Keratinocyte (primary cell): Measurements from ENCODE around the gene SERTAD2. TPM values are rescaled to one million over a fixed set of nuclear protein-coding genes. Genes with fewer than 3 reads are reported as not detected.

Experiments used
- DNase-seq: peaks from one replicate; pipeline ENCODE4 v3.0.0-alpha.2; 2011; ENCODE audit warnings: low read depth, missing footprints, low spot score
- FAIRE-seq: peaks from 2 replicates; lab custom pipeline; 2011; peaks lifted over from hg19 to GRCh38; lab: Jason Lieb, UNC
- H2AFZ ChIP-seq: 2 replicates; pipeline ENCODE4 v1.6.0; 2012; ENCODE audit warnings: low read length, control low read depth, inconsistent platforms; ENCODE audit not compliant: control insufficient read depth
- H3K27ac ChIP-seq: 2 replicates; pipeline ENCODE4 v1.5.1; 2011; ENCODE audit warnings: low read length; ENCODE audit not compliant: control insufficient read depth, insufficient read depth
- H3K27me3 ChIP-seq: 3 replicates; pipeline ENCODE4 v1.6.0; 2011; ENCODE audit warnings: low read length; ENCODE audit not compliant: control insufficient read depth, insufficient read depth; ENCODE audit errors: extremely low read depth
- H3K36me3 ChIP-seq, 2 experiments: 2 replicates in 1 of 2; 3 replicates in 1 of 2; pipeline ENCODE4 v1.5.1; 2011; ENCODE audit warnings: low read length in 2 of 2, mild to moderate bottlenecking in 1 of 2; ENCODE audit not compliant: control insufficient read depth in 2 of 2, insufficient read depth in 2 of 2; ENCODE audit errors: extremely low read depth in 1 of 2
- H3K4me1 ChIP-seq: 3 replicates; pipeline ENCODE4 v1.5.1; 2011; ENCODE audit warnings: low read length; ENCODE audit not compliant: control insufficient read depth, insufficient read depth; ENCODE audit errors: extremely low read depth
- H3K4me2 ChIP-seq: 3 replicates; pipeline ENCODE4 v1.6.0; 2011; ENCODE audit warnings: low read depth, low read length; ENCODE audit not compliant: control insufficient read depth, insufficient read depth; ENCODE audit errors: extremely low read depth
- H3K4me3 ChIP-seq, 3 experiments: fragments of 200-600 bp in 1 of 3; sonication (generic) in 1 of 3; 2 replicates in 2 of 3; 3 replicates in 1 of 3; pipeline ENCODE4 v1.5.1; 2011 to 2016; ENCODE audit warnings: low read length in 3 of 3, mild to moderate bottlenecking in 3 of 3, control low read depth in 2 of 3, inconsistent platforms in 1 of 3, low read depth in 1 of 3, mixed read lengths in 1 of 3, mixed run types in 1 of 3, moderate library complexity in 1 of 3; ENCODE audit not compliant: control insufficient read depth in 2 of 3, insufficient read depth in 2 of 3; ENCODE audit errors: extremely low read depth in 1 of 3
- H3K79me2 ChIP-seq: 2 replicates; pipeline ENCODE4 v1.6.0; 2012; ENCODE audit warnings: low read length; ENCODE audit not compliant: control insufficient read depth, insufficient read depth
- H3K9ac ChIP-seq: 3 replicates; pipeline ENCODE4 v1.6.0; 2011; ENCODE audit warnings: low read length; ENCODE audit not compliant: control insufficient read depth, insufficient read depth; ENCODE audit errors: extremely low read depth
- H3K9me1 ChIP-seq: 3 replicates; pipeline ENCODE4 v1.6.0; 2011; ENCODE audit warnings: low read length; ENCODE audit not compliant: control insufficient read depth, insufficient read depth; ENCODE audit errors: extremely low read depth
- H3K9me3 ChIP-seq: 2 replicates; pipeline ENCODE4 v1.5.1; 2012; ENCODE audit warnings: low read depth, low read length; ENCODE audit not compliant: control insufficient read depth
- H4K20me1 ChIP-seq: 3 replicates; pipeline ENCODE4 v1.6.0; 2011; ENCODE audit warnings: low read length; ENCODE audit not compliant: control insufficient read depth, insufficient read depth; ENCODE audit errors: extremely low read depth
- CTCF ChIP-seq, 3 experiments: IDR thresholded peaks in 1 of 3; conservative IDR thresholded peaks in 1 of 3; optimal IDR thresholded peaks in 1 of 3; 2 replicates in 2 of 3; 3 replicates in 1 of 3; pipeline versions ENCODE3 to v1.5.1; 2011; ENCODE audit warnings: low read length in 3 of 3, mild to moderate bottlenecking in 3 of 3, moderate library complexity in 2 of 3, control low read depth in 1 of 3, inconsistent platforms in 1 of 3; ENCODE audit not compliant: insufficient read depth in 2 of 3; ENCODE audit errors: extremely low read depth in 1 of 3
- EZH2 ChIP-seq: IDR thresholded peaks from one replicate; pipeline ENCODE4 v1.6.1; 2012; ENCODE audit warnings: inconsistent platforms, mild to moderate bottlenecking, low read length, moderate library complexity
- dilution Hi-C: fragments of 300-500 bp; cut with MboI; formaldehyde crosslinking; loops from one replicate; pipeline ENCODE4 v1.7.0; 2020; ENCODE audit warnings: low sequenced_read_pairs; ENCODE audit not compliant: extremely low pct_ligation_motif_present
- polyA plus RNA-seq, 5 experiments: library from polyadenylated mRNA; depleted of rRNA in 3 of 5; stranded (reverse) in 3 of 5; stranded (forward) in 1 of 5; unstranded in 1 of 5; fragments of >200 nt; gene quantifications; 1 replicate in 1 of 5; 2 replicates in 3 of 5; 3 replicates in 1 of 5; pipeline versions ENCODE4 v1.2.1 to v1.2.3, GENCODE V29; 2011 to 2012; ENCODE audit warnings: missing spikeins in 2 of 5, low read depth in 1 of 5, low replicate concordance in 1 of 5

Gene SERTAD2
- polyA plus RNA-seq, 1 donor (not counting 4 experiments of a cell fraction or from before 2014, with no cell fraction given) = 13.1 TPM

GRCh38 chr2:64677530-64677929 is 23.8 kb upstream of the SERTAD2 start:
- H3K4me1 ChIP-seq = peaks cover 5% of the 10 kb centered on the region
- H2AFZ ChIP-seq = no peak overlapping the region
- dilution Hi-C loops = no loop called here
- no peak overlapping the region for H3K4me2 ChIP-seq
- H3K27ac ChIP-seq = no peak overlapping the region
- FAIRE-seq = no peak
- H3K36me3 ChIP-seq = no peaks in the 10 kb centered on the region
- H4K20me1 ChIP-seq = no peaks in the 10 kb centered on the region
- no peaks in the 10 kb centered on the region for H3K79me2 ChIP-seq
- H3K9ac ChIP-seq = no peak overlapping the region
- H3K4me3 ChIP-seq = no peak overlapping the region
- H3K9me1 ChIP-seq = no peaks in the 10 kb centered on the region
- DNase-seq = no peak
- no peak for TF ChIP-seq EZH2
- no peak for TF ChIP-seq CTCF (optimal IDR thresholded peaks at IDR 0.05 in 1 of 3, IDR thresholded peaks at IDR 0.05 in 1 of 3, conservative IDR thresholded peaks at IDR 0.05 in 1 of 3; ENCODE audit: extremely low read depth in 1 of 3, insufficient read depth in 2 of 3, low read length in 3 of 3)
- no peaks in the 10 kb centered on the region for H3K27me3 ChIP-seq
- no peaks in the 10 kb centered on the region for H3K9me3 ChIP-seq

GRCh38 chr2:64675860-64676259 is 22.1 kb upstream of the SERTAD2 start:
- Histone ChIP-seq H3K4me2 (no peak overlapping the region), H3K9me1 (no peaks in the 10 kb centered on the region), H3K4me3 (no peak overlapping the region), H4K20me1 (no peaks in the 10 kb centered on the region), H3K27ac (no peak overlapping the region), H3K27me3 (no peaks in the 10 kb centered on the region), H2AFZ (no peak overlapping the region), H3K36me3 (no peaks in the 10 kb centered on the region), H3K9me3 (no peaks in the 10 kb centered on the region), H3K4me1 (peaks cover 6% of the 10 kb centered on the region), H3K79me2 (no peaks in the 10 kb centered on the region), H3K9ac (no peak overlapping the region)
- DNase-seq (no peak), FAIRE-seq (no peak)
- dilution Hi-C loops = no loop called here
- no peak for TF ChIP-seq EZH2
- no peak for TF ChIP-seq CTCF (optimal IDR thresholded peaks at IDR 0.05 in 1 of 3, IDR thresholded peaks at IDR 0.05 in 1 of 3, conservative IDR thresholded peaks at IDR 0.05 in 1 of 3; ENCODE audit: extremely low read depth in 1 of 3, insufficient read depth in 2 of 3, low read length in 3 of 3)
